H9 (cell line): ENCODE data around the gene RGS8. TPM values are rescaled to one million over a fixed set of nuclear protein-coding genes. Genes with fewer than 3 reads are reported as not detected.

Experiments used
- DNase-seq: peaks from one replicate; pipeline ENCODE4 v3.0.0-alpha.2; 2017
- H2AFZ ChIP-seq: one replicate; pipeline ENCODE4 v1.6.1; 2013; ENCODE audit warnings: mild to moderate bottlenecking, low read length, control low read depth, moderate library complexity
- H2AK5ac ChIP-seq: 2 replicates; pipeline ENCODE4 v1.6.1; 2013; ENCODE audit warnings: low read length, control low read depth, mixed read lengths; ENCODE audit not compliant: insufficient read length
- H2BK120ac ChIP-seq: one replicate; pipeline ENCODE4 v1.6.1; 2013; ENCODE audit warnings: low read depth, mild to moderate bottlenecking, low read length, control low read depth, inconsistent platforms; ENCODE audit not compliant: poor library complexity, severe bottlenecking
- H2BK12ac ChIP-seq: 2 replicates; pipeline ENCODE4 v1.6.1; 2013; ENCODE audit warnings: low read length, control low read depth, mixed read lengths, low read depth; ENCODE audit not compliant: insufficient read length
- H2BK15ac ChIP-seq: 2 replicates; pipeline ENCODE4 v1.6.1; 2013; ENCODE audit warnings: low read depth, low read length, control low read depth
- H2BK20ac ChIP-seq: one replicate; pipeline ENCODE4 v1.6.1; 2013; ENCODE audit warnings: low read depth, mild to moderate bottlenecking, low read length, control low read depth, inconsistent platforms; ENCODE audit not compliant: poor library complexity, severe bottlenecking
- H2BK5ac ChIP-seq: 2 replicates; pipeline ENCODE4 v1.6.1; 2013; ENCODE audit warnings: low read length, control low read depth, mixed read lengths; ENCODE audit not compliant: insufficient read length
- H3K14ac ChIP-seq: 2 replicates; pipeline ENCODE4 v1.6.1; 2013; ENCODE audit warnings: low read length, control low read depth; ENCODE audit not compliant: insufficient read depth
- H3K18ac ChIP-seq: 2 replicates; pipeline ENCODE4 v1.6.1; 2013; ENCODE audit warnings: low read depth, mild to moderate bottlenecking, mixed read lengths, low read length, control low read depth; ENCODE audit not compliant: insufficient read length
- H3K23ac ChIP-seq: 2 replicates; pipeline ENCODE4 v1.6.1; 2013; ENCODE audit warnings: low read length, control low read depth, mixed read lengths, low read depth; ENCODE audit not compliant: insufficient read length
- H3K23me2 ChIP-seq: 2 replicates; pipeline ENCODE4 v1.6.1; 2013; ENCODE audit warnings: low read depth, mild to moderate bottlenecking, mixed read lengths, low read length, control low read depth; ENCODE audit not compliant: insufficient read length, poor library complexity, severe bottlenecking
- H3K27ac ChIP-seq: 2 replicates; pipeline ENCODE4 v1.5.1; 2013; ENCODE audit warnings: low read length, control low read depth, mixed read lengths, low read depth; ENCODE audit not compliant: insufficient read length
- H3K27me3 ChIP-seq: 2 replicates; pipeline ENCODE4 v1.6.1; 2013; ENCODE audit warnings: low read length, control low read depth, inconsistent platforms; ENCODE audit not compliant: insufficient read depth
- H3K4ac ChIP-seq: 2 replicates; pipeline ENCODE4 v1.6.1; 2013; ENCODE audit warnings: low read depth, mild to moderate bottlenecking, control low read depth, inconsistent platforms, low read length, moderate library complexity
- H3K4me1 ChIP-seq: 2 replicates; pipeline ENCODE4 v1.6.1; 2013; ENCODE audit warnings: low read length, control low read depth, inconsistent platforms; ENCODE audit not compliant: insufficient read depth
- H3K4me2 ChIP-seq: 2 replicates; pipeline ENCODE4 v1.6.1; 2013; ENCODE audit warnings: low read length, control low read depth, mixed read lengths; ENCODE audit not compliant: insufficient read length, insufficient read depth
- H3K56ac ChIP-seq: 2 replicates; pipeline ENCODE4 v1.6.1; 2013; ENCODE audit warnings: low read depth, mild to moderate bottlenecking, mixed read lengths, low read length, control low read depth; ENCODE audit not compliant: insufficient read length
- H3K79me1 ChIP-seq: 2 replicates; pipeline ENCODE4 v1.6.1; 2013; ENCODE audit warnings: low read depth, mild to moderate bottlenecking, moderate library complexity, low read length, control low read depth, inconsistent platforms; ENCODE audit not compliant: insufficient read depth, poor library complexity, severe bottlenecking
- H3K79me2 ChIP-seq: 2 replicates; pipeline ENCODE4 v1.6.1; 2013; ENCODE audit warnings: low read length, control low read depth, inconsistent platforms; ENCODE audit not compliant: insufficient read depth
- H3K9ac ChIP-seq: 2 replicates; pipeline ENCODE4 v1.6.1; 2013; ENCODE audit warnings: low read length, control low read depth, mixed read lengths; ENCODE audit not compliant: insufficient read length; ENCODE audit errors: extremely low read depth
- H3K9me3 ChIP-seq: one replicate; pipeline ENCODE4 v1.6.1; 2013; ENCODE audit warnings: low read depth, low read length, inconsistent platforms; ENCODE audit not compliant: control insufficient read depth
- H3T11ph ChIP-seq: one replicate; pipeline ENCODE4 v1.6.1; 2013; ENCODE audit warnings: mild to moderate bottlenecking, low read length, control low read depth, inconsistent platforms
- H4K20me1 ChIP-seq: one replicate; pipeline ENCODE4 v1.6.1; 2013; ENCODE audit not compliant: control insufficient read depth, insufficient read length, insufficient read depth
- H4K5ac ChIP-seq: 2 replicates; pipeline ENCODE4 v1.6.1; 2013; ENCODE audit warnings: low read depth, mild to moderate bottlenecking, mixed read lengths, low read length, control low read depth; ENCODE audit not compliant: insufficient read length
- H4K8ac ChIP-seq: replicated peaks from 2 replicates; pipeline ENCODE4 v1.6.1; 2013; ENCODE audit warnings: low read length, control low read depth, mixed read lengths, low read depth; ENCODE audit not compliant: insufficient read length
- H4K91ac ChIP-seq: 2 replicates; pipeline ENCODE4 v1.6.1; 2013; ENCODE audit warnings: low read depth, mild to moderate bottlenecking, moderate library complexity, mixed read lengths, low read length, control low read depth; ENCODE audit not compliant: insufficient read length
- H3K27ac Mint-ChIP-seq, 3 experiments: 2 replicates in 2 of 3; 3 replicates in 1 of 3; pipeline ENCODE4 v1.8.0; 2020 to 2021; ENCODE audit warnings: mixed read lengths in 3 of 3, mild to moderate bottlenecking in 1 of 3, moderate library complexity in 1 of 3
- H3K27me3 Mint-ChIP-seq: 2 replicates; pipeline ENCODE4 v1.8.0; 2021; ENCODE audit warnings: low read depth, mild to moderate bottlenecking, moderate library complexity, mixed read lengths
- H3K36me3 Mint-ChIP-seq, 3 experiments: 2 replicates in 2 of 3; 3 replicates in 1 of 3; pipeline ENCODE4 v1.8.0; 2020 to 2021; ENCODE audit warnings: low read depth in 3 of 3, mixed read lengths in 3 of 3; ENCODE audit not compliant: insufficient read depth in 1 of 3
- H3K4me1 Mint-ChIP-seq, 2 experiments: 2 replicates each; pipeline ENCODE4 v1.8.0; 2020; ENCODE audit warnings: mixed read lengths in 2 of 2
- H3K4me3 Mint-ChIP-seq, 2 experiments: 2 replicates in 1 of 2; 3 replicates in 1 of 2; pipeline ENCODE4 v1.8.0; 2020 to 2021; ENCODE audit warnings: mild to moderate bottlenecking in 2 of 2, mixed read lengths in 2 of 2, moderate library complexity in 1 of 2
- H3K9me3 Mint-ChIP-seq, 2 experiments: 2 replicates in 1 of 2; 3 replicates in 1 of 2; pipeline ENCODE4 v1.8.0; 2020; ENCODE audit warnings: mild to moderate bottlenecking in 2 of 2, mixed read lengths in 2 of 2, moderate library complexity in 1 of 2
- WGBS: extraction: QIAGEN DNeasy Blood & Tissue Kit; methylation state at CpG from one replicate; pipeline ENCODE4 v1.1.7; 2013; ENCODE audit warnings: missing lambda C conversion rate, low lambda C conversion rate, mixed read lengths; ENCODE audit not compliant: insufficient read length; ENCODE audit errors: extremely low coverage; 5-methylcytosine and 5-hydroxymethylcytosine counted together
- long read RNA-seq: library from polyadenylated mRNA; unstranded; transcript quantifications from one replicate; pipeline ENCODE4 v2.0.0, GENCODE V29; 2020
- total RNA-seq: library from RNA; stranded (reverse); gene quantifications from 2 replicates; pipeline ENCODE4 v1.2.1, GENCODE V29; 2021
- TF ChIP-seq, protein P1 (sequence below): fragments of 200-600 bp; sonication (generic); conservative IDR thresholded peaks from 3 replicates; pipeline ENCODE4 v1.8.0; 2021; ENCODE audit warnings: antibody characterized with exemption, mild to moderate bottlenecking

RGS8 gene, protein sequence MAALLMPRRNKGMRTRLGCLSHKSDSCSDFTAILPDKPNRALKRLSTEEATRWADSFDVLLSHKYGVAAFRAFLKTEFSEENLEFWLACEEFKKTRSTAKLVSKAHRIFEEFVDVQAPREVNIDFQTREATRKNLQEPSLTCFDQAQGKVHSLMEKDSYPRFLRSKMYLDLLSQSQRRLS
- 0.07 TPM in 1 of 2 replicates, not detected in the other for total RNA-seq
- long read RNA-seq, result 0 reads

GRCh38 chr1:182684116-182684828, at the start of gene RGS8:
Gene RGS8 (minus strand): TSS chr1:182684587. CDS start chr1:182669649, 14,938 bp downstream.
- no peak within 1 kb of the TSS for H3K27ac ChIP-seq
- H3K4me2 ChIP-seq, result peak within 1 kb of the TSS; percentile 12
- no peaks in the 10 kb centered on the region; the same call in 1 of the 2 replicates for H3K4me1 ChIP-seq
- H3K79me2 ChIP-seq, result no peaks in the 10 kb centered on the region
- no peak within 1 kb of the TSS for H2BK120ac ChIP-seq
- H3K23ac ChIP-seq, result no peak within 1 kb of the TSS
- Mint-ChIP-seq H3K9me3 (no peaks in the 10 kb centered on the region), H3K36me3 (no peaks in the 10 kb centered on the region), H3K4me3 (peak within 1 kb of the TSS in 1 of 2 experiments; percentile 50; a peak in 1 of 5 replicates), H3K27ac (no peak within 1 kb of the TSS), H3K27me3 (peaks cover 24% of the 10 kb centered on the region), H3K4me1 (peaks cover 5% of the 10 kb centered on the region in 2 experiments; a peak in 3 of 4 replicates)
- no peaks in the 10 kb centered on the region; the same call in 1 of the 2 replicates for H3K27me3 ChIP-seq
- no peak within 1 kb of the TSS for H2AFZ ChIP-seq
- no peak within 1 kb of the TSS for H4K91ac ChIP-seq
- no peak for DNase-seq
- H2BK12ac ChIP-seq, result no peak within 1 kb of the TSS
- TF ChIP-seq, protein P1, sequence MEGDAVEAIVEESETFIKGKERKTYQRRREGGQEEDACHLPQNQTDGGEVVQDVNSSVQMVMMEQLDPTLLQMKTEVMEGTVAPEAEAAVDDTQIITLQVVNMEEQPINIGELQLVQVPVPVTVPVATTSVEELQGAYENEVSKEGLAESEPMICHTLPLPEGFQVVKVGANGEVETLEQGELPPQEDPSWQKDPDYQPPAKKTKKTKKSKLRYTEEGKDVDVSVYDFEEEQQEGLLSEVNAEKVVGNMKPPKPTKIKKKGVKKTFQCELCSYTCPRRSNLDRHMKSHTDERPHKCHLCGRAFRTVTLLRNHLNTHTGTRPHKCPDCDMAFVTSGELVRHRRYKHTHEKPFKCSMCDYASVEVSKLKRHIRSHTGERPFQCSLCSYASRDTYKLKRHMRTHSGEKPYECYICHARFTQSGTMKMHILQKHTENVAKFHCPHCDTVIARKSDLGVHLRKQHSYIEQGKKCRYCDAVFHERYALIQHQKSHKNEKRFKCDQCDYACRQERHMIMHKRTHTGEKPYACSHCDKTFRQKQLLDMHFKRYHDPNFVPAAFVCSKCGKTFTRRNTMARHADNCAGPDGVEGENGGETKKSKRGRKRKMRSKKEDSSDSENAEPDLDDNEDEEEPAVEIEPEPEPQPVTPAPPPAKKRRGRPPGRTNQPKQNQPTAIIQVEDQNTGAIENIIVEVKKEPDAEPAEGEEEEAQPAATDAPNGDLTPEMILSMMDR, result no peak
- no peak within 1 kb of the TSS for H4K8ac ChIP-seq
- H3T11ph ChIP-seq, result no peak within 1 kb of the TSS
- H4K20me1 ChIP-seq, result no peaks in the 10 kb centered on the region
- no peak within 1 kb of the TSS for H3K56ac ChIP-seq
- no CpG with 5 or more reads among the region's 19 CpGs for WGBS
- no peak within 1 kb of the TSS for H4K5ac ChIP-seq
- no peak within 1 kb of the TSS for H3K14ac ChIP-seq
- H3K9me3 ChIP-seq, result no peaks in the 10 kb centered on the region
- H3K79me1 ChIP-seq, result no peaks in the 10 kb centered on the region
- H3K18ac ChIP-seq, result no peak within 1 kb of the TSS
- no peak within 1 kb of the TSS for H2BK5ac ChIP-seq
- no peak within 1 kb of the TSS for H2BK15ac ChIP-seq
- H2BK20ac ChIP-seq, result no peak within 1 kb of the TSS
- H3K4ac ChIP-seq, result no peak within 1 kb of the TSS
- H3K9ac ChIP-seq, result no peak within 1 kb of the TSS
- H2AK5ac ChIP-seq, result no peak within 1 kb of the TSS
- H3K23me2 ChIP-seq, result no peaks in the 10 kb centered on the region
